Posterior cingulate gyrus (tissue), 11 donors: ENCODE data around the gene GAS7.

Source experiments
- DNase-seq, 10 donors: peaks; one replicate each; pipeline versions ENCODE4 v3.0.0 to v3.0.0-alpha.2; 2020 to 2021; ENCODE audit warnings: mixed read lengths in 3 of 10
- intact Hi-C: fragments of 100-400 bp; cut with DNase I; formaldehyde crosslinking; loops from one replicate; pipeline ENCODE4 v1.15.1; 2023

GAS7 gene

GRCh38 chr17:10205549-10206185, 7.3 kb upstream of the GAS7 start:
- DNase-seq, result no peak
- intact Hi-C loops, result no loop called here

GRCh38 chr17:10201680-10202079, 3.3 kb upstream of the GAS7 start:
- intact Hi-C loops, result no loop called here
- DNase-seq, result no peak

- intact Hi-C loops, result no loop called here
- no peak for DNase-seq
These were observed 2.2 kb upstream of the GAS7 start for GRCh38 chr17:10200645-10201044.

GRCh38 chr17:10200016-10200415, 1.6 kb upstream of the GAS7 start:
- no peak for DNase-seq
- intact Hi-C loops, result no loop called here

- DNase-seq, result peak in 4 of 10 donors; percentile 21 to 84 (median 28)
- intact Hi-C loops, result no loop called here
These were observed 491 bp downstream of the GAS7 start for GRCh38 chr17:10197721-10198508.

GRCh38 chr17:10197362-10197720, 1.1 kb downstream of the GAS7 start:
- DNase-seq, result peak in 2 of 10 donors; percentile 11 to 26
- intact Hi-C loops, result no loop called here

GRCh38 chr17:10196941-10197340, 1.5 kb downstream of the GAS7 start:
- intact Hi-C loops, result no loop called here
- no peak for DNase-seq

- no peak for DNase-seq
- intact Hi-C loops, result no loop called here
These were observed 2.0 kb downstream of the GAS7 start for GRCh38 chr17:10196384-10196895.

- no peak for DNase-seq
- intact Hi-C loops, result no loop called here
These were observed 3.2 kb downstream of the GAS7 start for GRCh38 chr17:10195090-10195805.

- intact Hi-C loops, result no loop called here
- DNase-seq, result no peak
These were observed 4.8 kb downstream of the GAS7 start for GRCh38 chr17:10193632-10194031.

GRCh38 chr17:10192972-10193371, 5.4 kb downstream of the GAS7 start:
- DNase-seq, result peak in 1 of 10 donors; percentile 7
- intact Hi-C loops, result no loop called here

GRCh38 chr17:10192461-10192860, 5.9 kb downstream of the GAS7 start:
- intact Hi-C loops, result no loop called here
- DNase-seq, result peak in 1 of 10 donors; percentile 24

- intact Hi-C loops, result no loop called here
- no peak for DNase-seq
These were observed 10.9 kb downstream of the GAS7 start for GRCh38 chr17:10187456-10187855.

GRCh38 chr17:10186771-10187410, 11.5 kb downstream of the GAS7 start:
- peak in 2 of 10 donors; percentile 5 to 18 for DNase-seq
- intact Hi-C loops, result no loop called here

- intact Hi-C loops, result no loop called here
- DNase-seq, result peak in 1 of 10 donors; percentile 39
These were observed 14.2 kb downstream of the GAS7 start for GRCh38 chr17:10183931-10184930.

GRCh38 chr17:10182785-10183184, 15.6 kb downstream of the GAS7 start:
- intact Hi-C loops, result no loop called here
- peak in 1 of 10 donors; percentile 11 for DNase-seq

GRCh38 chr17:10178506-10178991, 19.9 kb downstream of the GAS7 start:
- peak in 2 of 10 donors; percentile 48 to 51 for DNase-seq
- intact Hi-C loops, result no loop called here

- intact Hi-C loops, result no loop called here
- DNase-seq, result peak in 3 of 10 donors; percentile 30 to 56 (median 53)
These were observed 20.4 kb downstream of the GAS7 start for GRCh38 chr17:10177913-10178505.
